OCI-LY3 (cell line): ENCODE data around the gene CHKB.
"Not testable (repeated sequence)": the region's sequence is repeated elsewhere in the genome, so short reads cannot be mapped to it uniquely, and the experiment has no call there.

Experiments
- EZH2phosphoT487 ChIP-seq: fragments of 200-600 bp; shearing (Covaris generic); IDR thresholded peaks from 2 replicates; pipeline ENCODE4 v1.6.1; 2018; ENCODE audit warnings: antibody characterized with exemption, mixed run types, low read depth
- TF ChIP-seq, protein P1 (sequence below): fragments of 200-600, 300-600 bp; sonication (generic); IDR thresholded peaks from 2 replicates; pipeline ENCODE4 v1.5.1; 2014; ENCODE audit warnings: antibody characterized with exemption, low read length, low read depth

DNA sequence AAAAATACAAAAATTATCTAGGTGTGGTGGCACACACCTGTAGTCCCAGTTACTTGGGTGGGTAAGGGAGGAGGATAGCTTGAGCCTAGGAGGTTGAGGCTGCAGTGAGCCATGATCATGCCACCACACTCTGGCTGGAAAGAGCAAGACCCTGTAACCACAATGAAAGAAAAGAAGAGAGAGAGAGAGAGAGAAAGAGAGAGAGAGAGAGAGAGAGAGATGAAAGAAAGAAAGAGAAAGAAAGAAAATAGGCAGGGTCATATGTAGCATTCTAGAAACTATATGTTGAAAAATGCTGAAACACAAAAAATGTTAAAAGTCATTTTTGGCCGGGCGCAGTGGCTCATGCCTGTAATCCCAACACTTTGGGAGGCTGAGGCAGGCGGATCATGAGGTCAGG, 31.6 kb upstream of the CHKB start:
- TF ChIP-seq, protein P1, sequence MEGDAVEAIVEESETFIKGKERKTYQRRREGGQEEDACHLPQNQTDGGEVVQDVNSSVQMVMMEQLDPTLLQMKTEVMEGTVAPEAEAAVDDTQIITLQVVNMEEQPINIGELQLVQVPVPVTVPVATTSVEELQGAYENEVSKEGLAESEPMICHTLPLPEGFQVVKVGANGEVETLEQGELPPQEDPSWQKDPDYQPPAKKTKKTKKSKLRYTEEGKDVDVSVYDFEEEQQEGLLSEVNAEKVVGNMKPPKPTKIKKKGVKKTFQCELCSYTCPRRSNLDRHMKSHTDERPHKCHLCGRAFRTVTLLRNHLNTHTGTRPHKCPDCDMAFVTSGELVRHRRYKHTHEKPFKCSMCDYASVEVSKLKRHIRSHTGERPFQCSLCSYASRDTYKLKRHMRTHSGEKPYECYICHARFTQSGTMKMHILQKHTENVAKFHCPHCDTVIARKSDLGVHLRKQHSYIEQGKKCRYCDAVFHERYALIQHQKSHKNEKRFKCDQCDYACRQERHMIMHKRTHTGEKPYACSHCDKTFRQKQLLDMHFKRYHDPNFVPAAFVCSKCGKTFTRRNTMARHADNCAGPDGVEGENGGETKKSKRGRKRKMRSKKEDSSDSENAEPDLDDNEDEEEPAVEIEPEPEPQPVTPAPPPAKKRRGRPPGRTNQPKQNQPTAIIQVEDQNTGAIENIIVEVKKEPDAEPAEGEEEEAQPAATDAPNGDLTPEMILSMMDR = not testable (repeated sequence)
- TF ChIP-seq EZH2phosphoT487 = not testable (repeated sequence)
